GM12865 (cell line): Measurements from ENCODE around the gene BMPER.

ENCODE experiments used
- DNase-seq: peaks from one replicate; pipeline ENCODE4 v3.0.0; 2010; ENCODE audit warnings: low read depth
- H3K4me3 ChIP-seq: 2 replicates; pipeline ENCODE4 v1.5.1; 2011; ENCODE audit warnings: mild to moderate bottlenecking, low read depth, low read length, control low read depth
- TF ChIP-seq, protein P1 (sequence below): IDR thresholded peaks from 2 replicates; pipeline ENCODE4 v1.5.1; 2011; ENCODE audit warnings: low read length, control low read depth, low read depth, inconsistent platforms; ENCODE audit not compliant: insufficient read depth; ENCODE audit errors: missing control alignments

BMPER gene

GRCh38 chr7:34156336-34156735 lies 251.0 kb downstream of the BMPER start:
- no peak for DNase-seq
- H3K4me3 ChIP-seq, result no peak overlapping the region
- TF ChIP-seq, protein P1, sequence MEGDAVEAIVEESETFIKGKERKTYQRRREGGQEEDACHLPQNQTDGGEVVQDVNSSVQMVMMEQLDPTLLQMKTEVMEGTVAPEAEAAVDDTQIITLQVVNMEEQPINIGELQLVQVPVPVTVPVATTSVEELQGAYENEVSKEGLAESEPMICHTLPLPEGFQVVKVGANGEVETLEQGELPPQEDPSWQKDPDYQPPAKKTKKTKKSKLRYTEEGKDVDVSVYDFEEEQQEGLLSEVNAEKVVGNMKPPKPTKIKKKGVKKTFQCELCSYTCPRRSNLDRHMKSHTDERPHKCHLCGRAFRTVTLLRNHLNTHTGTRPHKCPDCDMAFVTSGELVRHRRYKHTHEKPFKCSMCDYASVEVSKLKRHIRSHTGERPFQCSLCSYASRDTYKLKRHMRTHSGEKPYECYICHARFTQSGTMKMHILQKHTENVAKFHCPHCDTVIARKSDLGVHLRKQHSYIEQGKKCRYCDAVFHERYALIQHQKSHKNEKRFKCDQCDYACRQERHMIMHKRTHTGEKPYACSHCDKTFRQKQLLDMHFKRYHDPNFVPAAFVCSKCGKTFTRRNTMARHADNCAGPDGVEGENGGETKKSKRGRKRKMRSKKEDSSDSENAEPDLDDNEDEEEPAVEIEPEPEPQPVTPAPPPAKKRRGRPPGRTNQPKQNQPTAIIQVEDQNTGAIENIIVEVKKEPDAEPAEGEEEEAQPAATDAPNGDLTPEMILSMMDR, result no peak

GRCh38 chr7:34157137-34157536 lies 251.8 kb downstream of the BMPER start:
- DNase-seq, result no peak
- TF ChIP-seq, protein P1, result no peak
- H3K4me3 ChIP-seq, result no peak overlapping the region

- TF ChIP-seq, protein P1, result no peak
- no peak for DNase-seq
- no peak overlapping the region for H3K4me3 ChIP-seq
These were observed 253.2 kb downstream of the BMPER start for GRCh38 chr7:34158368-34159153.

DNA sequence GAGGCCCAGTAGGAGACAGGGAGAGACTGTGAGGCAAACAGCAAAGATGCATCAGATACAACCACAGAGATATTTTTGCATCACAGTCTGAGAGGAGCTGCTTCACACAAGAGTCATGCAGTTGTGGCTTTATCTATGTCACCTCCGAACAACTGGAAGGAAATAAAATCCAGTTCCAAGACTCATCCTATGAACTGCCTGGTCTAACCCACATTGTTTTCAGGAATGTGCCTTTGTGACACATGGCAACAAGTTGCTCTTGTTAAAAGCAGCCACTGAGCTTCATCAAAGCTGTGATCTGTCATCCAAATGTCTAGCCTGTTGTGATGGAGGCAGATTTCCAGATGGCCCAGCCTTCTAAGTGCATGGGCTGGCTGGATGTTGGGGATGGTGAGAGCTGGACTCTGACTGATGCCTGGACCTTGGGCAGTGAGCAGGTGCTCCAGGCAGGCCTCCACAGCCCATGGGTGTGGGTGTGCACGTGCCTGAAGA lies 255.0 kb downstream of the BMPER start:
- TF ChIP-seq, protein P1, result no peak
- DNase-seq, result no peak
- H3K4me3 ChIP-seq, result no peak overlapping the region

DNA sequence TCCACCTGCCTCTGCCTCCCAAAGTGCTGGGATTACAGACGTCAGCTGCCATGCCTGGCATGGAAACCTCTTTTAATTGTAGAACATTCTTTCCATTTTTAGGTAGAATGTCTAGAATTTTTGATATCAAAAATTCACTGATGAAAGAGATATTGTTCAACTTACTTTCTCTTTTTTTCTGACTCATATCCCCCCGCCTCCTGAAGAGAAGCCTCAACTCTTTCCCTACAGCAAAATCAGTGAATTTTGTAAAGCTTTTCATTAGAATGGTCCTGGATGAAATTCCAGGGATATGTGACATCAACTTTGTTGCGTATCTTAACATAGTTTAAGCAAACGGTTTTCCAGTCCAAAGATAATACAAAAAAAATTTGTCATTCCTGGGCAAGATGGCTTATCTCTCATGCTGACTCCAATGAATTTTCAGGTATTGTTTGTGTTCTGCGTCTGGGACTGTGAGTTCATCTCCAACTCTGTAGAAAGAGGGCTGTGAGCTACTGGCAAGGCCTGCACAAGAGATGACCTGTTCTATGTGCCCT lies 256.8 kb downstream of the BMPER start:
- TF ChIP-seq, protein P1, result no peak
- no peak overlapping the region for H3K4me3 ChIP-seq
- no peak for DNase-seq

DNA sequence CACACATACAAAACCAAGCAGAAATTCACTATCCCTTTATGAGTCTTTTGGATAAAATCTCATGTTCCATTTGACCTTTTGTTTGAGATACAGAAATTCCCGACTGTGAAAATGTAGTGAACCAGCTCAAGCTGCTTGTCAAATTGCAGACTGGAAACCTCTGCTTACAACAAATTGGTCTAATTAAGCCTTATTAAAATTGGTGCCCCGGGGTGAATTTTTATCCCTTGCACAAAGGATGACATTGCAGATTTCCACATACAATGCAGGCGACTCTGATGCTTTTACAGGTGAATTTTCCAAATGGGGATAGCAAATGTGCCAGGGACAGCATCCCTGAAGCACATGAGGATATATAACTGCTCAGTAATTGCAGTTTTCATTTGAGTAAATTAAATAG lies 257.3 kb downstream of the BMPER start:
- DNase-seq, result no peak
- TF ChIP-seq, protein P1, result no peak
- no peak overlapping the region for H3K4me3 ChIP-seq
